GM12873 (cell line): ENCODE measurements around the gene TNFRSF8.

ENCODE experiments used
- TF ChIP-seq, protein P1 (sequence below): IDR thresholded peaks from 2 replicates; pipeline ENCODE4 v1.5.1; 2012; ENCODE audit warnings: low read depth, mild to moderate bottlenecking, moderate library complexity, low read length, control low read depth; ENCODE audit not compliant: insufficient read depth; ENCODE audit errors: missing control alignments

TNFRSF8 gene

DNA sequence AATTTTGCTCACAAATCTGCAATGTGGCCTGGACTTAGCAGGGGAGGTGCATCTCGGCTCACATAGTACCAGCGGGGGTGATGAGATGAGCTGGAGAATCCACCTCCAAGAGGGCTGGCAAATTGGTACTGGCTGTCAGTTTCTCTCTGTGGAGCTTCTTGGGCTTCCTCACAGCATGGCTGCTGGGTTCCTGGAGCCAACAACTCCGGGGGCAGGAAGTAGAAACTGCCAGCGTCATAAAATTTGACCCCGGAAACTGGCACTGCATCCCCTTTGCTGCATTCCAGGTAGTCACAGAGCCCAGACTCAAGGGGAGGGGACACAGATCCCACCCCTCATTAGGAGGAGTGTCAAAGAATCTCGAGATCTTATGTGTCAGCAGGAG lies 86.7 kb downstream of the TNFRSF8 start:
- TF ChIP-seq, protein P1, sequence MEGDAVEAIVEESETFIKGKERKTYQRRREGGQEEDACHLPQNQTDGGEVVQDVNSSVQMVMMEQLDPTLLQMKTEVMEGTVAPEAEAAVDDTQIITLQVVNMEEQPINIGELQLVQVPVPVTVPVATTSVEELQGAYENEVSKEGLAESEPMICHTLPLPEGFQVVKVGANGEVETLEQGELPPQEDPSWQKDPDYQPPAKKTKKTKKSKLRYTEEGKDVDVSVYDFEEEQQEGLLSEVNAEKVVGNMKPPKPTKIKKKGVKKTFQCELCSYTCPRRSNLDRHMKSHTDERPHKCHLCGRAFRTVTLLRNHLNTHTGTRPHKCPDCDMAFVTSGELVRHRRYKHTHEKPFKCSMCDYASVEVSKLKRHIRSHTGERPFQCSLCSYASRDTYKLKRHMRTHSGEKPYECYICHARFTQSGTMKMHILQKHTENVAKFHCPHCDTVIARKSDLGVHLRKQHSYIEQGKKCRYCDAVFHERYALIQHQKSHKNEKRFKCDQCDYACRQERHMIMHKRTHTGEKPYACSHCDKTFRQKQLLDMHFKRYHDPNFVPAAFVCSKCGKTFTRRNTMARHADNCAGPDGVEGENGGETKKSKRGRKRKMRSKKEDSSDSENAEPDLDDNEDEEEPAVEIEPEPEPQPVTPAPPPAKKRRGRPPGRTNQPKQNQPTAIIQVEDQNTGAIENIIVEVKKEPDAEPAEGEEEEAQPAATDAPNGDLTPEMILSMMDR, result no peak

DNA sequence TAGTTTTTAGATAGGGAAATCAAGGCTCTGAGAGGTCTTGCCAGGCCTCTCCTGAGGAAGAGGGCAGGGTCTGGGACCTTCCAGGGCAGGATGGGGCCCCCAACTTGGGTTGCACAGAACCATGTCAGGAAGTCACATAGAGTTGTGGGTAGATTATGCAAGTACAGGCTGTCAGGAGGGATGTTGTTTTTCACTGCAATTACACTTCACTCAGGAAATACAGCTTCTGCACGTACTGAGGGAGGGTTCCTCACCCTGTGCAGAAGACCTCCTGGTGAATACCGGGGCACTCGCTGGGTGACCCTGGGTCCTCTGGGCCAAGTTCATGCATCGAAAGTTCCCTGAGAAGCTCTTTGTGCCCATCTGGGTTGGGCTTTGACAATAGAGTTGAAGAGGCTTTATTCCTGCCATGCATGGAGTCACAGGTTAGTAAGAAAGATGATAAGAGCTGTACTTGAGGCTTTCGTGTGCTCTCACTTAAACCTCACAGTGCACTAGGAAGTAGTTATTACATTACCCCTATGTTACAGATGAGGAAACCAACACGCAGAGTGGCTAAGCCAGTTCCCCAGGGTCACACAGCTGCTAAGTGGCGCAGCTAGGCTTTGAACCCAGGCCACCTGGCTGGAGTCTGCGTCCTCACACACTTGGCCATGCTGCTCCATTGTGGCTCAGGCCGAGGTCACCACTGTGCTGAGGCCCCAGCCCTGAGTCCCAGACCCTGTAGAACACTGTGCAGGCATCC lies 87.5 kb downstream of the TNFRSF8 start:
- TF ChIP-seq, protein P1, result no peak

DNA sequence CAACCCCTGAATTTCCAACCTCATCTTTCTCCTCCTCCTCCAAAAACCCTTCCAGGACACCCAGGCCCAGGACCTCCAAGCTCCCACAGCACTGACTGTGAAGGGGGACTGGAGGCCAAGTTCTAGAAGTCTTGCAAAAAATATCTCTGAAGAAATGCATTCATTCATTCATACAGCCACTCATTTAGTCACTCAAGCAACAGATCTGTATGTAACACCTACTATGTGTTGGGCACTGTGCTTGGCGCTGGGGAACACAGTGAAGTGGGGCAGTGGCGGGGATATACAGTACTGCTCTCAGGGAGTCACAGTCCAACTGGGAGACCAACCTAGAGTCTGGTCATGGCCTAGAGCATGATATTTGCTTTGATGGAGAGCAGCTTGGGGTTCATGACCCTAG lies 88.4 kb downstream of the TNFRSF8 start:
- TF ChIP-seq, protein P1, result no peak

DNA sequence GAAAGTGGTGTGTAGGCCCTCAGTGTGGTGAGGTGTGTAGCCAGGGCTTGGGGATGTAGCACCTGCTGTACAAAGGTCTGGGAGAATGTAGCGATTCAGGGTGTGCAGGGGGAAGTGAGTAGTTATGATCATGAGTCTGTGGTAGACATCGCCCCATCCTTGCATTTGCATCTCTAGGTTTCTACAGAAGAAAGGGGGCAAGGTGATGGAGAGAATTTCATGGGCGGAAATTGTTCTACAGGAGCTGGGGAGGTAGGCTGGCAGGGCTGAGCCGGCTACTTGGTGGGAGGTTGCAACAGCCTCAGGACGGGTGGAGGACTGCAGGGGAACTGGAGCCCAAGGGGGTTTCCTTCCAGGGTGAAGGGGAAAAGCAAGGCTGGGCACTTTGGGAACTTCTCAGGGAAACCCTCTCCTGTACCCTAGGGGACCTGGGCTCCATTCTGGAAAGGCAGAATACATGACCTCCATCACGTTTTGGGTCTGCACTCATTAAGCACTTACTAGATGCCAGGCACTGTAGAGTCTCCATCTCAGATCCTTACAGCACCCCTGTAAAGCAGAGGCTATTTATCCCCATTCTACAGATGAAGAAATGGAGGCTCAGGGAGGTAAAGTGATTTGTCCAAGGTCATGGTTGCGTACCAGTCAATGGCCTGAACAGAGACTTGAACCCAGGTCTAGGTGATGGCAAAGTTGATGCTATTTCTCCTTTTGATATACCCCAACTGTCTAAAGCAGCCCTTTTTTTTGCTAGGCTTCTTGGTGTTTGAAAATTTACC lies 89.2 kb downstream of the TNFRSF8 start:
- TF ChIP-seq, protein P1, result no peak

DNA sequence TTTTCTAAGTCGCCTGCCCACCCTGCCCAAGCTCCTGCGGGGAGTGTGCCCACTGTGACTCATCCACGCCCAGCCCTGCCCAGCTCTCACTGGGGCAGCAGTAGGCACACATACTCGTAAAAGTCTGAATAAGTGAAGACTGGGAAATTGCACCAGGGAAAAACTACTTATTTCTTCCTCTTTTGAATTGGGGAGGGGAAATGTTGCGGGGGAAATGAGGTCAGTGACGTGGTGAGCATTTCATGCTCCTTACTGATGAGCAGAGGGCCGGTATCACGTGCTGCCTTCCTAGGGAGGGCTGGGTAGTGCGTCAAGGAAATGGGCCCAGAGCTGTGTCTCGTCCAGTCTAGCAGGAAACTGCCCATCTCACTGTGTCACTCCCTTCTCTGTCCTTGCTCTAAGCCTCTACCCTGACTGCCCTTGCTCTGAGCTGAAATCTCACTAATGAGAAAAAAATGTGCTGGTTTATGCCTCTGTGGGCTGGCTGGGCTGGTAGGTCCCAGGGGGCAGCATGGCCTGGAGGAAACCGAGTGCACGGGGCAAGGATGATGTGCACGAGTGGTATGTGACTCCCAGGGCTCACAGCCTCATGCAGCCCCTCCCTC lies 90.2 kb downstream of the TNFRSF8 start:
- TF ChIP-seq, protein P1, result no peak

DNA sequence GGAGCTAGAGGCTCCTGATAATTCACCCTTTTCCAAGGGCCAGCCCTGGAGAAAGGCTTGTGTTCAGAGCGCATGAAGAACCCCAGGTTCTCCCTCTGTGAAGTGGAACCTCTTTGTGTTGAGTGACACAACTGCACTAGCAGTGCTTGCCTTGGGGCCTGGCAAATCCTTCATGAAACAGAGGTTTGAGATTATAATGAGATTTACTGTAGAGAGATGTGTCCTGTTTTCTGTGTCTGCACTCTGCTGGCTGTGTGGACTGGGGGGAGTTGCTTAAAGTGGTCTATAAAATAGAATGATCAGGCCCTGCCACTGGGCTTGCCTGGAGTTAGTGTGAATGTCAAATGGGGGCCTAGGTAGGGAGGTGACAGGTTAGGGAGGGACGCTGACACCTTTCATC lies 92.2 kb downstream of the TNFRSF8 start:
- TF ChIP-seq, protein P1, result no peak
